ENCODE results near the gene JAKMIP1. TPM values are rescaled to one million over a fixed set of nuclear protein-coding genes. Genes with fewer than 3 reads are reported as not detected.

The JAKMIP1 gene
- total RNA-seq, 1 donor, result 1.4 TPM

GRCh38 chr4:6107886-6108285, 92.5 kb downstream of the JAKMIP1 start:
- Histone ChIP-seq H3K4me1 (ENCODE audit: insufficient read depth, low read length) (no peaks in the 10 kb centered on the region), H3K9me3 (ENCODE audit: low read depth, low read length) (no peaks in the 10 kb centered on the region), H3K27me3 (ENCODE audit: insufficient read depth, low read length) (no peaks in the 10 kb centered on the region), H3K4me3 (ENCODE audit: low read length) (no peak overlapping the region)

- no peaks in the 10 kb centered on the region for H3K4me1 ChIP-seq (ENCODE audit: insufficient read depth, low read length)
- H3K4me3 ChIP-seq (ENCODE audit: low read length), result no peak overlapping the region
- no peaks in the 10 kb centered on the region for H3K27me3 ChIP-seq (ENCODE audit: insufficient read depth, low read length)
- H3K9me3 ChIP-seq (ENCODE audit: low read depth, low read length), result no peaks in the 10 kb centered on the region
Observed at GRCh38 chr4:6107114-6107791, 93.1 kb downstream of the JAKMIP1 start.

DNA sequence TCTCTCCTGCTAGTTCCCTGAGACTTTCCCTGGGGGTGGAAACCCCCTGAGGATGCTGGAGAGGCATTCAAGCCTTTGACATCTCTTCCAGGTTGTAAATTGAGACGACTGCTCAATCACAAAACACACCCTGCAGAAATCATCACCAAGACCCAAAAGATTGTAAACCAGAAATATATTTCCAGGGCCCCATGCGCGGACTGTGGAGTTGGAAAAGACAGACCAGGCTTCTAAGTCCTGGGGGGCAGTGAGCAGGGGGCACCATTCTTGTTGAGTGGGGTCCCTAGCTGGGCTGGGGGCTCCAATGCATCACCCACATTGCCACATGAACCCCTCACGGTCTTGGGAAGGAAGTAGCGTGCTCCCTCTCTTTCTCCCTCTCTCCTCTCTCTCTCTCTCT, 94.2 kb downstream of the JAKMIP1 start:
- Histone ChIP-seq H3K4me1 (ENCODE audit: insufficient read depth, low read length) (no peaks in the 10 kb centered on the region), H3K4me3 (ENCODE audit: low read length) (no peak overlapping the region), H3K9me3 (ENCODE audit: low read depth, low read length) (no peaks in the 10 kb centered on the region), H3K27me3 (ENCODE audit: insufficient read depth, low read length) (no peaks in the 10 kb centered on the region)

DNA sequence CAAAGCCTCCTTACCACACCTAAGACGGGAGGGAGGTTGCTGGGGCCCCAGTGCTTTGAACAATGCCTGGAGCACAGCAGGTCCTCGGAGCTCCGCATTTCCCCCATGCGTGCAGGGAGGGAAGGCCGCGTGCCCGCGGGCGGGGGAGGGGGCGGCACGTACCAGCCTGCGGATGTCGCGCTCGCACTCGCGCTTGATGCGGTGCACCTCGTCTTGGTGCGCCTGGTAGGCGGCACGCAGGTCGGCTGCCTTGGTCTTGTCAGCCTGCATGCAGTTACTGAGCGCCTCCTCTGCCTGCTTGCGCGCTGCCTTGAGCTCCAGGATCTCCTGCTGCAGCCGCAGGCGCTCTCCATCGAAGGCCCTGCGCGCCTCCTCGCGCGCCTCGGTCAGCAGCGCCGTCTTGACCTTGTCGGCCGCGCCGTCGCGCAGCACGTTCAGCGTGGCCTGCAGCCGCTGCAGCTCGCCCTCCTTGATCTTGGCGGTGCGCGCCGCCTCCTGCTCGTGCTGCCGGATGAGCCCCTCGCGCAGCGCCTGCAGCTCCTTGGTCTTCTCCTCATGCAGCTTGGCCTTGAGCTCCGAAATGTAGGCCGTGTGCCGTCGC, 94.9 kb downstream of the JAKMIP1 start:
- H3K27me3 ChIP-seq (ENCODE audit: insufficient read depth, low read length), result no peaks in the 10 kb centered on the region
- no peaks in the 10 kb centered on the region for H3K9me3 ChIP-seq (ENCODE audit: low read depth, low read length)
- H3K4me3 ChIP-seq (ENCODE audit: low read length), result no peak overlapping the region
- no peaks in the 10 kb centered on the region for H3K4me1 ChIP-seq (ENCODE audit: insufficient read depth, low read length)

GRCh38 chr4:6104541-6105130, 95.7 kb downstream of the JAKMIP1 start:
- Histone ChIP-seq H3K4me1 (ENCODE audit: insufficient read depth, low read length) (no peaks in the 10 kb centered on the region), H3K4me3 (ENCODE audit: low read length) (no peak overlapping the region), H3K9me3 (ENCODE audit: low read depth, low read length) (no peaks in the 10 kb centered on the region), H3K27me3 (ENCODE audit: insufficient read depth, low read length) (no peaks in the 10 kb centered on the region)

GRCh38 chr4:6097581-6097980, 102.8 kb downstream of the JAKMIP1 start:
- Histone ChIP-seq H3K4me3 (ENCODE audit: low read length) (no peak overlapping the region), H3K4me1 (ENCODE audit: insufficient read depth, low read length) (no peaks in the 10 kb centered on the region), H3K27me3 (ENCODE audit: insufficient read depth, low read length) (no peaks in the 10 kb centered on the region), H3K9me3 (ENCODE audit: low read depth, low read length) (no peaks in the 10 kb centered on the region)

DNA sequence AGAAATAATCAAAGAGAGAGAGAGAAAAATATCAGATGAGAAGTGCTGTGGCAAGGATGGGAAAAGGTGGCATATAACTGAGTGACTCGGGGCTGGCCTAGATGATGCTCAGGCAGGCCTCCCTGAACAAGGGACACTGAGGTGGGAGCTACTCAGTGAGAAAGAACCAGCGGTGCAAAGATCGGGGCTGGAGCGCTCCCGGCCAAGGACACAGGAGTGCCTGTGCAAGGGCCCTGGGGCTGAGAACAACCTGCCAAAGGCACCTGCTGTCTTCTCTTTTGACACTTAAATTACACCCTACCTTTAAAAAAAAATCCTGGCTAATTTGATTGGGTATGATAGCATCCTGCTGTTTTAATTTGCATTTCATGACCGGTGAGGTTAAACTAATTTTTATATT, 104.5 kb downstream of the JAKMIP1 start:
- no peaks in the 10 kb centered on the region for H3K27me3 ChIP-seq (ENCODE audit: insufficient read depth, low read length)
- H3K4me3 ChIP-seq (ENCODE audit: low read length), result no peak overlapping the region
- no peaks in the 10 kb centered on the region for H3K4me1 ChIP-seq (ENCODE audit: insufficient read depth, low read length)
- no peaks in the 10 kb centered on the region for H3K9me3 ChIP-seq (ENCODE audit: low read depth, low read length)

- no peaks in the 10 kb centered on the region for H3K4me1 ChIP-seq (ENCODE audit: insufficient read depth, low read length)
- H3K27me3 ChIP-seq (ENCODE audit: insufficient read depth, low read length), result no peaks in the 10 kb centered on the region
- no peaks in the 10 kb centered on the region for H3K9me3 ChIP-seq (ENCODE audit: low read depth, low read length)
- no peak overlapping the region for H3K4me3 ChIP-seq (ENCODE audit: low read length)
Observed at GRCh38 chr4:6095023-6095752, 105.2 kb downstream of the JAKMIP1 start.

GRCh38 chr4:6093671-6094070, 106.7 kb downstream of the JAKMIP1 start:
- Histone ChIP-seq H3K27me3 (ENCODE audit: insufficient read depth, low read length) (no peaks in the 10 kb centered on the region), H3K9me3 (ENCODE audit: low read depth, low read length) (no peaks in the 10 kb centered on the region), H3K4me3 (ENCODE audit: low read length) (no peak overlapping the region), H3K4me1 (ENCODE audit: insufficient read depth, low read length) (no peaks in the 10 kb centered on the region)

DNA sequence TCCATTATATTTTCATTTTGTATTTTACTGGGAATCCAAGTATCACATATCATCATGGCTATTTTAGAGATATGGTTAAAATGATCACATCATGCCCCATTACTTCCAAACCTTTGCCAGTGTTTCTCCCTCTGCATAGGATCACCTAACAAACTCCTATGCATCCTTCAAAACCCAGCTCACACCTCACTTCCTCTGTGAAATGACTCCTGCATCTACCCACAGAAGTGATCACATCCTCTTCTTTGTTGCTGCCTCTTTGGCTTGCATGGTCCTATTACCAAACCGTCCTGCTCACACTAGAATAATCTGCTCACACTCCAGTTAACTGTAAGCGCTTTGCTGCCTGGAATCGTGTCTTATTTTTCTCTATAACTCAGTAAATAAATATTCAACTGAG, 107.4 kb downstream of the JAKMIP1 start:
- Histone ChIP-seq H3K9me3 (ENCODE audit: low read depth, low read length) (no peaks in the 10 kb centered on the region), H3K4me1 (ENCODE audit: insufficient read depth, low read length) (no peaks in the 10 kb centered on the region), H3K4me3 (ENCODE audit: low read length) (no peak overlapping the region), H3K27me3 (ENCODE audit: insufficient read depth, low read length) (no peaks in the 10 kb centered on the region)

DNA sequence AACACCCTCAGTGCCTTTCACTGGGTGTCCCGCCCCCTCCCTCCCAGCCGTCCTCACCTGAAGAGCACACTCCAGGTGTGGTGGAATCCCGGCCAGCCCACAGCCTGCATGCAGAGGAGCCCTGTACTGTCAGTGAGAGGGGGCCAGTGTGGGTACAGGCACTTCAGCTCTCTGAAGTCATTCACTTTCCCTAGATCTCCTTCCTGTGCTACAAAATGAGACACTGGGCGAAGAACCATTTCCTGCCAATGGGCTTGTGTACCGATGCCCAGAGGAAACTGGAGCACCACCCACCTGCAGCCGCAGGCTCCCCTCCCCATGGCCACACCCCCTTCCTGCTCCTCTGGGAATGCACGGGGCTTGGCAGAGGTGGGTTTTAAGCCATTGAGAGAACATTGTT, 108.2 kb downstream of the JAKMIP1 start:
- no peaks in the 10 kb centered on the region for H3K27me3 ChIP-seq (ENCODE audit: insufficient read depth, low read length)
- H3K9me3 ChIP-seq (ENCODE audit: low read depth, low read length), result no peaks in the 10 kb centered on the region
- no peak overlapping the region for H3K4me3 ChIP-seq (ENCODE audit: low read length)
- no peaks in the 10 kb centered on the region for H3K4me1 ChIP-seq (ENCODE audit: insufficient read depth, low read length)

- Histone ChIP-seq H3K9me3 (ENCODE audit: low read depth, low read length) (no peaks in the 10 kb centered on the region), H3K4me3 (ENCODE audit: low read length) (no peak overlapping the region), H3K4me1 (ENCODE audit: insufficient read depth, low read length) (no peaks in the 10 kb centered on the region), H3K27me3 (ENCODE audit: insufficient read depth, low read length) (no peaks in the 10 kb centered on the region)
Observed at GRCh38 chr4:6090931-6091330, 109.4 kb downstream of the JAKMIP1 start.

DNA sequence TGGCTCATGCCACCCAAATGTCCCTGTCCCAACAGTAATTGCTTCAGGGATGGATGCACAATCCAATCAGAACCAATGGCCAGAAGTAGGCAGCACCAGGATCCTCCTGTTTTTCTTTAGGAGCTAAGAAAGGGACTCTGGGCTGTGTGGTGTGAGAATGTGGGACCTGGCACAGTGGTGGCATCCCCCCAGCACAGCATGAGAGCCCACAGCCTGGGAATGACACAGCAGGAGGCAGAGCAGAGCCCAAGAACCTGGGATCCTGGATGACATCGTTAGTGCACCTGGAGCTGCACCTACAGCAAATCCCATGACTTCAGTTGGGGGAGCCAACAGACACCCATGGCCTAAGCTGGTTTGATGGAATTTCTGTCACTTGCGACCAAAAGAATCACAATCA, 111.4 kb downstream of the JAKMIP1 start:
- Histone ChIP-seq H3K27me3 (ENCODE audit: insufficient read depth, low read length) (no peaks in the 10 kb centered on the region), H3K4me3 (ENCODE audit: low read length) (no peak overlapping the region), H3K9me3 (ENCODE audit: low read depth, low read length) (no peaks in the 10 kb centered on the region), H3K4me1 (ENCODE audit: insufficient read depth, low read length) (no peaks in the 10 kb centered on the region)

DNA sequence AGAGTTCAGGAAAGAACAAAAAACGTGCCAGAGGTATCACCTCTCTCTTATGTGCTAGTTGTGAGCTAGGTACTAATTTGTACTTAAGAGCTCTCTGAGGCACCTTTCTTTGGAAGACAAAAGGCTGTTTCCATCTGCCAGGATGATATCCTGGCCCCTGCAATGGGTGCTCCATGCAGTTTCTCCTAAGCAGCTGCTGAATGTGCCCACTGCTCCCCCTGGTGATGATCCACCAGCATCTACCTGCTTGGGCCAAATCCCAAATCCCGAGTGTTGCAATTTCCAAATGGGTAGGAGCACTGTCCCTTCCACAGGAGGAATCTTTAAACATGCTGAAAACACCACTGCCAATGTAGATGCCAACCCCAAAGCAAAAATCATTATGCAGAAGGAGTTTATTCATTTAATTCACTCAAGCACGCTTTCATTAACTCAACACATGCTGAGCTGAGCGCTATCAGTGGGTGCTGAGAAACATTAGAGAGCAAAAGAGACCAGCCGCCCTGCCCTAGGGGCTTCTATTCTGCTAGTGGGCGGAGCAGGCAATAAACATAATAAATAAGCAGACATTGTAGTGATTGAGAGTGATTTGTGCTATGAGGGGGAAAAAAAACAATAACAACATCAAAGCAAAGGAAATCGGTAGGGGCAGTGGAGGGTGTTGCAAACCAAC, 112.5 kb downstream of the JAKMIP1 start:
- no peaks in the 10 kb centered on the region for H3K27me3 ChIP-seq (ENCODE audit: insufficient read depth, low read length)
- H3K4me3 ChIP-seq (ENCODE audit: low read length), result no peak overlapping the region
- H3K4me1 ChIP-seq (ENCODE audit: insufficient read depth, low read length), result no peaks in the 10 kb centered on the region
- H3K9me3 ChIP-seq (ENCODE audit: low read depth, low read length), result no peaks in the 10 kb centered on the region

DNA sequence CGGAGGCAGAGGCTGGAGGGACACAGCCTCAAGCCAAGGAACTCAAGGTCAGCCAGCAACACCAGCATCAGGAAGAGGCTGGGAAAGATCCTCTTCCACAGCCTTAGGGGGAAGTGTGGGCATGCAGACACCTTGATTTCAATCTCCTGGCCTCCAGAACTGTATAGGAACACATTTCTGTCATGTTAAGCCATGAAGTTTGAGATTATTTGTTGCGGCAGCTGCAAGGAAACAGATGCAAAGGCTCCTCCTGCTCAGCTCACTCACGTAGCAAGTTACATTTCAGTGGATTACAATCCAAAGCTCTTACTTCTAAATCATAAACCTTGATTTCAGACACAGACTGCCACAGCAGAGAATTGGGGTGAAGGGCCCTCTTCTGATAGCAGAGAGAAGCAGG, 113.5 kb downstream of the JAKMIP1 start:
- H3K27me3 ChIP-seq (ENCODE audit: insufficient read depth, low read length), result no peaks in the 10 kb centered on the region
- H3K9me3 ChIP-seq (ENCODE audit: low read depth, low read length), result no peaks in the 10 kb centered on the region
- no peaks in the 10 kb centered on the region for H3K4me1 ChIP-seq (ENCODE audit: insufficient read depth, low read length)
- no peak overlapping the region for H3K4me3 ChIP-seq (ENCODE audit: low read length)
